ENCODE results near the gene HCRT.

DNA sequence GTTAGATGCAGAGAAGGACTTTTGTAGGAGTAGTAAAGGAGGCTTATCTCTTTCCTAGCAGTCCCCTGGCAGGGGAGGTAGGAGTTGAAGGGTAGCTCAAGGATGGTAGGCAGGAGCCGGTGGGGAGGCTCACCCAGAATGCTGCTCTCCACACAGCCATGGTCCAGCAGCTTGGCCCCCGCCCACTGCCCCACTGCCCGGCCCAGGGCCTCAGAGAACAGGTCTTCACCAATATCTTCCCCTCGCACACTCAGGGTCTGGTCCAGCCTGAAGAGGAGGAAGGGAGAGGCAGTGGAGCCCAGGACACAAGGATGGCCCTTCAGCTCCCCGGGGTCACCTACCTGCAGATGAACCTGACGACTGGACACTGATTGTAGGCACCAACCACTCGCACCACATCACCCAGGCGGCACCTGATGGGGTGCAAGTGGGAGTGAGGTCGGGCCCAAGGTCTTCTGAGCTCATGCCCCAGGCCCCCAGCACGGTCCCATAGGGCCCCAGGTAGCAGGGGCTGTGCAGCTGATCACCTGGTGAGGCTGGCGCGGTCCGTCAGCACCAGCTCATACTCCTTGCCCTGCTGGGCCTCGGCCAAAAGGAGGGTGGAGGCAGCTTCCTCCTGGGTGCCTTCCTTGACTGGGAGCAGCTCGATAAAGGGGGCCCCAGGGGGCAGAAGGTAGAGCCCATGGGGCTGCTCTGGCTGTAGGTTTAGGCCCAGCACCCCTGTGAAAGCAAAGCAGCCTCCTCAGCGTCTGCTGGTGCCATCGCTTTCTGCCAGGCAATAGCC lies 5.4 kb upstream of the HCRT start:
- TF ChIP-seq, protein P1, sequence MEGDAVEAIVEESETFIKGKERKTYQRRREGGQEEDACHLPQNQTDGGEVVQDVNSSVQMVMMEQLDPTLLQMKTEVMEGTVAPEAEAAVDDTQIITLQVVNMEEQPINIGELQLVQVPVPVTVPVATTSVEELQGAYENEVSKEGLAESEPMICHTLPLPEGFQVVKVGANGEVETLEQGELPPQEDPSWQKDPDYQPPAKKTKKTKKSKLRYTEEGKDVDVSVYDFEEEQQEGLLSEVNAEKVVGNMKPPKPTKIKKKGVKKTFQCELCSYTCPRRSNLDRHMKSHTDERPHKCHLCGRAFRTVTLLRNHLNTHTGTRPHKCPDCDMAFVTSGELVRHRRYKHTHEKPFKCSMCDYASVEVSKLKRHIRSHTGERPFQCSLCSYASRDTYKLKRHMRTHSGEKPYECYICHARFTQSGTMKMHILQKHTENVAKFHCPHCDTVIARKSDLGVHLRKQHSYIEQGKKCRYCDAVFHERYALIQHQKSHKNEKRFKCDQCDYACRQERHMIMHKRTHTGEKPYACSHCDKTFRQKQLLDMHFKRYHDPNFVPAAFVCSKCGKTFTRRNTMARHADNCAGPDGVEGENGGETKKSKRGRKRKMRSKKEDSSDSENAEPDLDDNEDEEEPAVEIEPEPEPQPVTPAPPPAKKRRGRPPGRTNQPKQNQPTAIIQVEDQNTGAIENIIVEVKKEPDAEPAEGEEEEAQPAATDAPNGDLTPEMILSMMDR (IDR thresholded peaks at IDR 0.05) = no peak
- TF ChIP-seq POLR2AphosphoS5 (IDR thresholded peaks at IDR 0.05) (no peak), POLR2A (IDR thresholded peaks at IDR 0.05) (no peak)
